ENCODE data around the gene FOXRED2. TPM values are rescaled to one million over a fixed set of nuclear protein-coding genes. Genes with fewer than 3 reads are reported as not detected.

The FOXRED2 gene
- polyA plus RNA-seq, 1 of the 3 experiments (the other 2 are of a cell fraction), result 7.9 TPM

DNA sequence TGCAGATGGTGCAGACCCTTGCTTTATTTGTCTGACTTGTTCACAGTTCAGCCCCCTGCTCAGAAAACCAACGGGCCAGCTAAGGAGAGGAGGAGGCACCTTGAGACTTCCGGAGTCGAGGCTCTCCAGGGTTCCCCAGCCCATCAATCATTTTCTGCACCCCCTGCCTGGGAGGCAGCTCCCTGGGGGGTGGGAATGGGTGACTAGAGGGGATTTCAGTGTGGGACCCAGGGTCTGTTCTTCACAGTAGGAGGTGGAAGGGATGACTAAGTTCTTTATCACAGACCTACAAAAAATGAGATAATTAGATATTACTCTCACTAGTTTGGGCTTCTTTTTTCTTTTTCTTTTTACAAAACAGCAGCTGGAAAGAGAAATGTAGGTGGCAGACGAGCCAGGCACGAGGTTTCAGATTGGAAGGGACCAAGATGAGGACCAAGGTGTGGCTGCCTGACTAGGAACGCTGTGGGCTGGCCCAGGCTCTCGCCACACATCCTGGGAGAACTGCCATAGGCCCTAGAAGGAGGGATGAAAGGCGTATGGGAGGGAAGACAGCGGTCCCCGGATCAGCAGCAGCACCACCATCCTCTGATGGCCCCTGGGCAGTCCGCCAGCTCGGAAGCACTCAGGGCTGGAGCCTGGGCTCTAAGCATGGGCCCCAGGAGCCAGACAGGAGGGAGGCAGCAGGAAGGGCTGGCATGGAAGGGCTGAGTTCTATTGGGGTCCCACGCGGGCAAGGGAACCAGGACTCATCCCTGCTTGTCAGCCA lies 39.6 kb downstream of the FOXRED2 start:
- TF ChIP-seq JUND (IDR thresholded peaks at IDR 0.05) (peak; percentile 47), MAX (IDR thresholded peaks at IDR 0.05; ENCODE audit: low read depth) (peak; percentile 79), FOXM1 (IDR thresholded peaks at IDR 0.05; ENCODE audit: low read depth) (no peak), POLR2AphosphoS5 (IDR thresholded peaks at IDR 0.05; ENCODE audit: low read depth, low read length) (no peak; the same call in 1 of the 2 replicates), TCF12 (IDR thresholded peaks at IDR 0.05) (peak; percentile 6; the same call in 1 of the 2 replicates), EP300 (IDR thresholded peaks at IDR 0.05; ENCODE audit: borderline replicate concordance in 1 of 2, low read depth in 1 of 2, low read length in 1 of 2) (peak in 1 of 2 experiments; percentile 53; a peak in 1 of 4 replicates), NRF1 (IDR thresholded peaks at IDR 0.05; ENCODE audit: low read depth, low read length) (no peak), IRF3 (IDR thresholded peaks at IDR 0.05; ENCODE audit: low read depth, low read length) (no peak), FOSL2 (IDR thresholded peaks at IDR 0.05; ENCODE audit: borderline replicate concordance, low read depth) (peak; percentile 48; the same call in 1 of the 2 replicates), USF1 (IDR thresholded peaks at IDR 0.05; ENCODE audit: borderline replicate concordance, low read depth) (no peak), TEAD4 (IDR thresholded peaks at IDR 0.05; ENCODE audit: borderline replicate concordance, insufficient read depth) (0 out of 2 replicates have a peak, but pooled peaks have one; percentile 22), SIN3A (IDR thresholded peaks at IDR 0.05; ENCODE audit: borderline replicate concordance, low read depth, low read length) (no peak), NFIC (IDR thresholded peaks at IDR 0.05; ENCODE audit: borderline replicate concordance) (peak; percentile 87), TAF1 (IDR thresholded peaks at IDR 0.05; ENCODE audit: borderline replicate concordance, low read depth, low read length) (no peak), RAD21 (IDR thresholded peaks at IDR 0.05; ENCODE audit: low read length) (no peak)
- TF ChIP-seq, protein P1, sequence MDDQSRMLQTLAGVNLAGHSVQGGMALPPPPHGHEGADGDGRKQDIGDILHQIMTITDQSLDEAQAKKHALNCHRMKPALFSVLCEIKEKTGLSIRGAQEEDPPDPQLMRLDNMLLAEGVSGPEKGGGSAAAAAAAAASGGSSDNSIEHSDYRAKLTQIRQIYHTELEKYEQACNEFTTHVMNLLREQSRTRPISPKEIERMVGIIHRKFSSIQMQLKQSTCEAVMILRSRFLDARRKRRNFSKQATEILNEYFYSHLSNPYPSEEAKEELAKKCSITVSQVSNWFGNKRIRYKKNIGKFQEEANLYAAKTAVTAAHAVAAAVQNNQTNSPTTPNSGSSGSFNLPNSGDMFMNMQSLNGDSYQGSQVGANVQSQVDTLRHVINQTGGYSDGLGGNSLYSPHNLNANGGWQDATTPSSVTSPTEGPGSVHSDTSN (IDR thresholded peaks at IDR 0.05), result peak; percentile 86
- POLR2A ChIA-PET, result no interaction called here
- CTCF ChIA-PET, result interaction anchor here (1.2 to 16.8 kb wide), 3 partner anchors 169 to 183 kb away, joined by 3 to 329 read pairs (median 34); no protein-coding TSS in a partner anchor
- H3K4me2 ChIP-seq, result peak overlapping the region; percentile 84
- H3K9me3 ChIP-seq, result no peaks in the 10 kb centered on the region
- DNase-seq, result no peak
- H3K9me2 ChIP-seq, result no peaks in the 10 kb centered on the region
- no peaks in the 10 kb centered on the region for H3K27me3 ChIP-seq (ENCODE audit: insufficient read depth)
- H3K27ac ChIP-seq (ENCODE audit: low read depth in 2 of 2, low read length in 1 of 2), result peak overlapping the region; percentile 87 to 100
- H4K20me1 ChIP-seq (ENCODE audit: insufficient read depth), result no peaks in the 10 kb centered on the region
- WGBS (ENCODE audit: low lambda C conversion rate), result 24% methylated on average over 8 of the region's 14 CpGs
- H3F3A ChIP-seq (replicated peaks; ENCODE audit: insufficient read depth), result peaks cover 47% of the 10 kb centered on the region
- peaks cover 28% of the 10 kb centered on the region for H3K79me2 ChIP-seq (ENCODE audit: insufficient read depth)
- no peak overlapping the region for H2AFZ ChIP-seq (ENCODE audit: low read depth)
- H3K4me3 ChIP-seq (ENCODE audit: low read depth in 2 of 2, low read length in 1 of 2), result peak overlapping the region in 1 of 2 experiments; percentile 32; a peak in 1 of 4 replicates
- peak overlapping the region; percentile 77 for H3K9ac ChIP-seq
- H3K4me1 ChIP-seq (ENCODE audit: control insufficient read depth in 1 of 2, insufficient read depth in 2 of 2, low read depth in 1 of 2, low read length in 1 of 2), result peaks cover 3 to 59% of the 10 kb centered on the region in 2 experiments; a peak in 3 of 4 replicates
- peaks cover 0 to 2% of the 10 kb centered on the region in 2 experiments for H3K36me3 ChIP-seq (replicated peaks in 1 of 2; ENCODE audit: control insufficient read depth in 1 of 2, insufficient read depth in 2 of 2, low read length in 1 of 2)

All from SK-N-SH (cell line).